ENCODE results near the gene FAF1. TPM values are rescaled to one million over a fixed set of nuclear protein-coding genes. Genes with fewer than 3 reads are reported as not detected.

Gene FAF1
- polyA plus RNA-seq, 2 donors = 18.4 to 32.1 TPM

GRCh38 chr1:50450861-50451653 lies 509.0 kb downstream of the FAF1 start:
- H3K4me1 ChIP-seq (ENCODE audit: control insufficient read depth in 2 of 2, insufficient read depth in 2 of 2, low read length in 1 of 2) = no peaks in the 10 kb centered on the region
- no peaks in the 10 kb centered on the region for H3K9me3 ChIP-seq (ENCODE audit: control insufficient read depth in 2 of 2, insufficient read depth in 1 of 2, low read depth in 1 of 2, low read length in 1 of 2)
- no peak overlapping the region for H3K27ac ChIP-seq (ENCODE audit: low read depth in 2 of 2, low read length in 1 of 2)
- peaks cover 0 to 3% of the 10 kb centered on the region in 2 donors for H3K36me3 ChIP-seq (ENCODE audit: control insufficient read depth in 2 of 2, insufficient read depth in 2 of 2, low read length in 1 of 2)
- H3K27me3 ChIP-seq (ENCODE audit: control insufficient read depth in 1 of 2, insufficient read depth in 2 of 2, low read length in 2 of 2) = no peaks in the 10 kb centered on the region
- WGBS, 2 donors = 83 to 90% methylated on average over 4 of the region's 4 CpGs
- H3K4me3 ChIP-seq (ENCODE audit: low read depth in 1 of 2, low read length in 2 of 2) = no peak overlapping the region

GRCh38 chr1:50447961-50448360 lies 512.1 kb downstream of the FAF1 start:
- Histone ChIP-seq H3K27ac (ENCODE audit: low read depth in 2 of 2, low read length in 1 of 2) (no peak overlapping the region), H3K4me3 (ENCODE audit: low read depth in 1 of 2, low read length in 2 of 2) (no peak overlapping the region), H3K4me1 (ENCODE audit: control insufficient read depth in 2 of 2, insufficient read depth in 2 of 2, low read length in 1 of 2) (no peaks in the 10 kb centered on the region), H3K9me3 (ENCODE audit: control insufficient read depth in 2 of 2, insufficient read depth in 1 of 2, low read depth in 1 of 2, low read length in 1 of 2) (no peaks in the 10 kb centered on the region), H3K27me3 (ENCODE audit: control insufficient read depth in 1 of 2, insufficient read depth in 2 of 2, low read length in 2 of 2) (no peaks in the 10 kb centered on the region), H3K36me3 (ENCODE audit: control insufficient read depth in 2 of 2, insufficient read depth in 2 of 2, low read length in 1 of 2) (peaks cover 0 to 4% of the 10 kb centered on the region in 2 donors)
- 95 to 97% methylated on average over 1 of the region's 1 CpG for WGBS, 2 donors

DNA sequence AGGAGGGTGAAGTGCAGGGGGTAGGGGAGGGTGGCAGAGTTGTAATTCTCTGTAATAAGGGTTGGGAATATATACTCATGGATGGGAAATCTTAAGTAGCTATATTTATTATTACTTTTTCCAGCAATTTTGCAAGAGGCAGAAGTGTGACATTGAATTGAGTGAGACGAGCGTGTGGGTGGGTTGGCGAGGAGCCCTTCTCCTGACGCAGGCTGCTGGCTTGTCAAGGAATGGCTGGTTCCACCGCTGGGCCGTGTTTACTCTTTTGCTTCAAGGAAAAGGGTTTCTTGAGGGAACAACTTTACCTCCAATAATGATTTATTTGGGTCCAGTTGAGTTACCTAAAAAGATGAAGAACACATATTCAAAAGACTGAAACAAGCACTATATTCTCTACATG lies 518.9 kb downstream of the FAF1 start:
- Histone ChIP-seq H3K27me3 (ENCODE audit: control insufficient read depth in 1 of 2, insufficient read depth in 2 of 2, low read length in 2 of 2) (no peaks in the 10 kb centered on the region), H3K27ac (ENCODE audit: low read depth in 2 of 2, low read length in 1 of 2) (no peak overlapping the region), H3K4me1 (ENCODE audit: control insufficient read depth in 2 of 2, insufficient read depth in 2 of 2, low read length in 1 of 2) (no peaks in the 10 kb centered on the region), H3K36me3 (ENCODE audit: control insufficient read depth in 2 of 2, insufficient read depth in 2 of 2, low read length in 1 of 2) (peaks cover 4% of the 10 kb centered on the region in 2 donors), H3K4me3 (ENCODE audit: low read depth in 1 of 2, low read length in 2 of 2) (no peak overlapping the region), H3K9me3 (ENCODE audit: control insufficient read depth in 2 of 2, insufficient read depth in 1 of 2, low read depth in 1 of 2, low read length in 1 of 2) (no peaks in the 10 kb centered on the region)
- 82 to 83% methylated on average over 6 of the region's 6 CpGs for WGBS, 2 donors

GRCh38 chr1:50438945-50439344 lies 521.1 kb downstream of the FAF1 start:
- no peaks in the 10 kb centered on the region for H3K9me3 ChIP-seq (ENCODE audit: control insufficient read depth in 2 of 2, insufficient read depth in 1 of 2, low read depth in 1 of 2, low read length in 1 of 2)
- no peaks in the 10 kb centered on the region for H3K27me3 ChIP-seq (ENCODE audit: control insufficient read depth in 1 of 2, insufficient read depth in 2 of 2, low read length in 2 of 2)
- H3K4me1 ChIP-seq (ENCODE audit: control insufficient read depth in 2 of 2, insufficient read depth in 2 of 2, low read length in 1 of 2) = no peaks in the 10 kb centered on the region
- H3K4me3 ChIP-seq (ENCODE audit: low read depth in 1 of 2, low read length in 2 of 2) = no peak overlapping the region
- peaks cover 4% of the 10 kb centered on the region in 2 donors for H3K36me3 ChIP-seq (ENCODE audit: control insufficient read depth in 2 of 2, insufficient read depth in 2 of 2, low read length in 1 of 2)
- no peak overlapping the region for H3K27ac ChIP-seq (ENCODE audit: low read depth in 2 of 2, low read length in 1 of 2)

DNA sequence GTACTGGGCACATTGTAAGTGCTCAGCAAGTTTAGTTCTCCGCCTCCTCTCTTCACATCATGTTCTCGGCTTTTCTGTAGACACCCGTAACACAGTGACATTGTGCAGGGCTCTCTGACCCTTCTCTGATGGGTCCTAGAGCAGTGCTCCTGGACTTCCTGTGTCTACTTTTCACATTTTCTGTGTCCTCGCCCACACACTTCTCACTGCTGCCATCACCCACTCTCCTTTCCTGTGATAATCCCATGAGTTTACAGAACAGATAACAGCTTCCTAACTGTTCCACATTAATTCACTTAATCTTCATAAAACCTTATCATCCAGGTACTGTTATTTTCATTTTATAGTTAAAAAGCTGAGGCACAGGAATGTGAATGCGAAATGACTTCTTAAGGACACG lies 523.6 kb downstream of the FAF1 start:
- H3K36me3 ChIP-seq (ENCODE audit: control insufficient read depth in 2 of 2, insufficient read depth in 2 of 2, low read length in 1 of 2) = peaks cover 0 to 4% of the 10 kb centered on the region in 2 donors
- no peaks in the 10 kb centered on the region for H3K4me1 ChIP-seq (ENCODE audit: control insufficient read depth in 2 of 2, insufficient read depth in 2 of 2, low read length in 1 of 2)
- no peaks in the 10 kb centered on the region for H3K9me3 ChIP-seq (ENCODE audit: control insufficient read depth in 2 of 2, insufficient read depth in 1 of 2, low read depth in 1 of 2, low read length in 1 of 2)
- no peaks in the 10 kb centered on the region for H3K27me3 ChIP-seq (ENCODE audit: control insufficient read depth in 1 of 2, insufficient read depth in 2 of 2, low read length in 2 of 2)
- no peak overlapping the region for H3K27ac ChIP-seq (ENCODE audit: low read depth in 2 of 2, low read length in 1 of 2)
- WGBS, 2 donors = 94% methylated on average over 6 of the region's 6 CpGs
- H3K4me3 ChIP-seq (ENCODE audit: low read depth in 1 of 2, low read length in 2 of 2) = no peak overlapping the region

- WGBS, 2 donors = 11% methylated on average over 5 of the region's 5 CpGs
- Histone ChIP-seq H3K4me1 (ENCODE audit: control insufficient read depth in 2 of 2, insufficient read depth in 2 of 2, low read length in 1 of 2) (peaks cover 0 to 13% of the 10 kb centered on the region in 2 donors), H3K27ac (ENCODE audit: low read depth in 2 of 2, low read length in 1 of 2) (no peak overlapping the region), H3K36me3 (ENCODE audit: control insufficient read depth in 2 of 2, insufficient read depth in 2 of 2, low read length in 1 of 2) (no peaks in the 10 kb centered on the region), H3K4me3 (ENCODE audit: low read depth in 1 of 2, low read length in 2 of 2) (peak overlapping the region in 1 of 2 donors; percentile 30), H3K27me3 (ENCODE audit: control insufficient read depth in 1 of 2, insufficient read depth in 2 of 2, low read length in 2 of 2) (peaks cover 0 to 34% of the 10 kb centered on the region in 2 donors), H3K9me3 (ENCODE audit: control insufficient read depth in 2 of 2, insufficient read depth in 1 of 2, low read depth in 1 of 2, low read length in 1 of 2) (peaks cover 0 to 5% of the 10 kb centered on the region in 2 donors)
These were observed 530.1 kb downstream of the FAF1 start for GRCh38 chr1:50430010-50430405.

DNA sequence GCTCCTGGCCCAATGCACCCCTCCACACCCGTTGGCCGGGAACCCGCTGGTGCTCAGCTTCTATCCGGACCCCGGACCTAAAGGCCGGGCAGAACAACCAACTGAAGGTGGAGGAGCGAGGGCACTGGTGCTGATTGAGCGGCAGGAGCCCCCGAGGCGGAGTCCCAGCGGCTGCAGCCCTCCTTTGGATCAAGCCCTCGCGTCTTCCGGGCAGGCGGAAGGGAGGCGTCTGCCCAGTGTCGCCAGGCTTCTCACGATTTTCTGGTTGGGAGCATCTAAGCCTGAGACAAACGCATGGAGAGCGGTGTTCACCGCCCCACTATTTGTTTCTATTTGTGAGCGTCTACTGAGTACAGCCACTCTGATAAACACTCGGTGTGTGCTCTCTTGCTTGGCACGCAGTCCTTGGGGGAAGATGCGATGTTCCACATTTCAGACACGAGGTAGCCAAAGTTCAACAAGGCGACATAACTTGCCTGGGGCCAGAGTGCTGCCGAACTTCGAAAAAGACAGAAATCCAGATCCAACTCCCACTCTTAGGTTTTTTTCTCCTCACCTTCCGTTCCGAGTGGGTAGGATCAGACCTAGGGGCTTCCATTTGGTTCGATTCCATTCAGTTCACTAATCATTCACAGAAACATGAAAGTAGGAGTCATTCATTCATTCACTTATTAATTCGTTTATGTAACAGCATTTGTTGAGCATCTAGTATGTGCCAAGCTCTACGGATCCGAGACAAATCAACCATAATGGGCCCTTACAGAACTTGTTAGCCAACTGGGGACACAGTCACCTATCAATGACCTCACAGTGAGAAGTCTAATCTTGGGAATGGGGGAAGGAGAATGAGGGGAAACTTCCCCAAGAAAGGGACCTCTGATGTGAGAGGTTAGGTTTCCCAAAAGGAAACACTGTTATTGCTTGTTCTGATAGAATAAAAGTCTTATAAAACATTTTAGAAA lies 532.0 kb downstream of the FAF1 start:
- Histone ChIP-seq H3K27ac (ENCODE audit: low read depth in 2 of 2, low read length in 1 of 2) (no peak overlapping the region), H3K36me3 (ENCODE audit: control insufficient read depth in 2 of 2, insufficient read depth in 2 of 2, low read length in 1 of 2) (no peaks in the 10 kb centered on the region), H3K4me3 (ENCODE audit: low read depth in 1 of 2, low read length in 2 of 2) (no peak overlapping the region), H3K4me1 (ENCODE audit: control insufficient read depth in 2 of 2, insufficient read depth in 2 of 2, low read length in 1 of 2) (peaks cover 0 to 17% of the 10 kb centered on the region in 2 donors), H3K27me3 (ENCODE audit: control insufficient read depth in 1 of 2, insufficient read depth in 2 of 2, low read length in 2 of 2) (peaks cover 0 to 42% of the 10 kb centered on the region in 2 donors), H3K9me3 (ENCODE audit: control insufficient read depth in 2 of 2, insufficient read depth in 1 of 2, low read depth in 1 of 2, low read length in 1 of 2) (peaks cover 0 to 5% of the 10 kb centered on the region in 2 donors)
- 21 to 41% methylated on average over 35 of the region's 35 CpGs for WGBS, 2 donors

- Histone ChIP-seq H3K36me3 (ENCODE audit: control insufficient read depth in 2 of 2, insufficient read depth in 2 of 2, low read length in 1 of 2) (no peaks in the 10 kb centered on the region), H3K27ac (ENCODE audit: low read depth in 2 of 2, low read length in 1 of 2) (no peak overlapping the region), H3K9me3 (ENCODE audit: control insufficient read depth in 2 of 2, insufficient read depth in 1 of 2, low read depth in 1 of 2, low read length in 1 of 2) (peaks cover 0 to 5% of the 10 kb centered on the region in 2 donors), H3K27me3 (ENCODE audit: control insufficient read depth in 1 of 2, insufficient read depth in 2 of 2, low read length in 2 of 2) (peaks cover 0 to 42% of the 10 kb centered on the region in 2 donors), H3K4me1 (ENCODE audit: control insufficient read depth in 2 of 2, insufficient read depth in 2 of 2, low read length in 1 of 2) (peaks cover 0 to 21% of the 10 kb centered on the region in 2 donors), H3K4me3 (ENCODE audit: low read depth in 1 of 2, low read length in 2 of 2) (no peak overlapping the region)
- 19 to 32% methylated on average over 44 of the region's 44 CpGs for WGBS, 2 donors
These were observed 532.8 kb downstream of the FAF1 start for GRCh38 chr1:50427086-50427817.

DNA sequence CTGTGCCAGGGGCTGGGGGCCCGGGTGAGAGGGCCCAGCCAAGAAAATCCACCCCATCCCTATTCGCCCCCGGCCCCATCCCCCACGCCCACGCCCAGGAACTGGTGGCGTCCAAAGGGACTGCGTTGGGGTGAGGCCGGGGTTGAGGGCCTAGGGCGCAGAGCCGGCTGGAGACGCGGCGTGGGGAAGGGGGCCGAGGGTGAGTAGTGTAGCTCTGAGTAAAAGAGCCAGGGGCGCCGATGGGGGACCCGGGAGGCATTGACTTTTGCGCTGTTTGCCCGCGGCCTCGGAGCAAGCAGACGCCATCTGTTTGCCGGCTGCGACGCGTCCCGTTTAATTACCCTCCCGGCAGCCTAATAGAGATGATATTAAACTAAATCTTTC lies 533.4 kb downstream of the FAF1 start:
- 13 to 25% methylated on average over 28 of the region's 28 CpGs for WGBS, 2 donors
- Histone ChIP-seq H3K9me3 (ENCODE audit: control insufficient read depth in 2 of 2, insufficient read depth in 1 of 2, low read depth in 1 of 2, low read length in 1 of 2) (peaks cover 0 to 5% of the 10 kb centered on the region in 2 donors), H3K27ac (ENCODE audit: low read depth in 2 of 2, low read length in 1 of 2) (no peak overlapping the region), H3K4me1 (ENCODE audit: control insufficient read depth in 2 of 2, insufficient read depth in 2 of 2, low read length in 1 of 2) (peaks cover 0 to 21% of the 10 kb centered on the region in 2 donors), H3K27me3 (ENCODE audit: control insufficient read depth in 1 of 2, insufficient read depth in 2 of 2, low read length in 2 of 2) (peaks cover 0 to 42% of the 10 kb centered on the region in 2 donors), H3K4me3 (ENCODE audit: low read depth in 1 of 2, low read length in 2 of 2) (no peak overlapping the region), H3K36me3 (ENCODE audit: control insufficient read depth in 2 of 2, insufficient read depth in 2 of 2, low read length in 1 of 2) (no peaks in the 10 kb centered on the region)
